Testis (tissue), 3 donors: ENCODE measurements around the gene FOCAD. TPM values are rescaled to one million over a fixed set of nuclear protein-coding genes. Genes with fewer than 3 reads are reported as not detected.

ENCODE experiments used
- DNase-seq: peaks from one replicate; pipeline ENCODE4 v3.0.0-alpha.2; 2019
- H3K27ac ChIP-seq, 2 donors: fragments of 200-600 bp; sonication (generic); one replicate each; pipeline ENCODE4 v1.5.1; 2019
- H3K27me3 ChIP-seq: fragments of 200-600 bp; sonication (generic); one replicate; pipeline ENCODE4 v1.5.1; 2019
- H3K36me3 ChIP-seq: fragments of 200-600 bp; sonication (generic); one replicate; pipeline ENCODE4 v1.5.1; 2017; ENCODE audit warnings: low read depth; ENCODE audit errors: missing control alignments
- H3K4me1 ChIP-seq: fragments of 200-600 bp; sonication (generic); one replicate; pipeline ENCODE4 v1.5.1; 2019
- H3K4me3 ChIP-seq, 2 donors: fragments of 200-600 bp; sonication (generic); one replicate each; pipeline ENCODE4 v1.5.1; 2017 to 2019
- H3K9me3 ChIP-seq: fragments of 200-600 bp; sonication (generic); one replicate; pipeline ENCODE4 v1.5.1; 2017
- CTCF ChIP-seq, 3 experiments: fragments of 450-650 bp in 2 of 3; fragments of 200-600 bp in 1 of 3; sonication (generic) in 1 of 3; IDR thresholded peaks; one replicate each; pipeline ENCODE4 v1.5.1; 2016 to 2019; ENCODE audit warnings: antibody characterized with exemption in 3 of 3, mild to moderate bottlenecking in 2 of 3, moderate library complexity in 1 of 3
- POLR2A ChIP-seq: fragments of 450-650 bp; IDR thresholded peaks from one replicate; pipeline ENCODE4 v1.6.1; 2017; ENCODE audit warnings: antibody characterized with exemption, mild to moderate bottlenecking, moderate library complexity
- WGBS, 2 donors: methylation state at CpG; one replicate each; pipeline ENCODE4 v1.1.5; 2018; 5-methylcytosine and 5-hydroxymethylcytosine counted together
- intact Hi-C: fragments of 100-400 bp; cut with DNase I; formaldehyde crosslinking; loops from one replicate; pipeline ENCODE4 v1.15.1; 2023; ENCODE audit warnings: low total_unique reads
- polyA plus RNA-seq: library from polyadenylated mRNA; stranded (reverse); fragments of 350-450 nt; fragmentation: Illumina TruSeq; extraction: RNeasy Lipid Tissue Mini Kit (QIAGEN cat#74804); gene quantifications from one replicate; pipeline ENCODE4 v1.2.3, GENCODE V29; 2014; ENCODE audit warnings: low read depth, low replicate concordance; ENCODE audit not compliant: insufficient read depth
- total RNA-seq, 2 donors: library from RNA; depleted of rRNA; stranded (reverse); fragments of >200 nt; gene quantifications; one replicate each; pipeline ENCODE4 v1.2.3, GENCODE V29; 2016

The FOCAD gene
- total and polyA plus RNA-seq, 3 donors from 2014 or later = 26.6 to 45.4 (median 38.7) TPM

- 73 to 87% methylated on average over 3 of the region's 3 CpGs for WGBS, 2 donors
- DNase-seq = no peak
- TF ChIP-seq CTCF (IDR thresholded peaks at IDR 0.05) = no peak
- no peak for TF ChIP-seq POLR2A
- no peaks in the 10 kb centered on the region for H3K36me3 ChIP-seq
- H3K9me3 ChIP-seq = no peaks in the 10 kb centered on the region
- H3K4me3 ChIP-seq = no peak overlapping the region
- intact Hi-C loops = no loop called here
- H3K27me3 ChIP-seq = no peaks in the 10 kb centered on the region
- H3K27ac ChIP-seq = no peak overlapping the region
- no peaks in the 10 kb centered on the region for H3K4me1 ChIP-seq
Observed at GRCh38 chr9:20788526-20789451, 104.7 kb downstream of the FOCAD start.

DNA sequence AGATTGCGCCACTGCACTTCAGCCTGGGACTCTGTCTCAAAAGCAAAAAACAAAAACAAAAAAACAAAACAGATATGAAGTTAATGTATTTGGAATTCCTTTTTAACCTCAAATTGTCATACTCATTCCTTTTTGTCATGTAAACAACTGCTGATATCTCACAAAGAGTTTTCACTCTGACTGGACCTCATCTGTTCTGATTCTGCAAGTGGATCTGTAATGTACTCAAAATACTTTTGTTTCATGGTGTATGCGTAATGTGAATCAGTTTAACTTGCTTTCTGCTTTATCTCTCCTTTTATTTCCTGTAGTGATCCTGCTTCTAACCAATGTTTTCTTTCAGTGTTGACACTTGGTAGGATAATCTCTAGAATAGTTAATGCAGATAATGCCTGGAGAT is 106.7 kb downstream of the FOCAD start:
- intact Hi-C loops = no loop called here
- 96 to 100% methylated on average over 2 of the region's 2 CpGs for WGBS, 2 donors
- Histone ChIP-seq H3K27me3 (no peaks in the 10 kb centered on the region), H3K9me3 (no peaks in the 10 kb centered on the region), H3K27ac (no peak overlapping the region), H3K4me1 (no peaks in the 10 kb centered on the region), H3K4me3 (no peak overlapping the region), H3K36me3 (no peaks in the 10 kb centered on the region)
- DNase-seq = no peak
- TF ChIP-seq POLR2A = no peak
- TF ChIP-seq CTCF (IDR thresholded peaks at IDR 0.05) = no peak

DNA sequence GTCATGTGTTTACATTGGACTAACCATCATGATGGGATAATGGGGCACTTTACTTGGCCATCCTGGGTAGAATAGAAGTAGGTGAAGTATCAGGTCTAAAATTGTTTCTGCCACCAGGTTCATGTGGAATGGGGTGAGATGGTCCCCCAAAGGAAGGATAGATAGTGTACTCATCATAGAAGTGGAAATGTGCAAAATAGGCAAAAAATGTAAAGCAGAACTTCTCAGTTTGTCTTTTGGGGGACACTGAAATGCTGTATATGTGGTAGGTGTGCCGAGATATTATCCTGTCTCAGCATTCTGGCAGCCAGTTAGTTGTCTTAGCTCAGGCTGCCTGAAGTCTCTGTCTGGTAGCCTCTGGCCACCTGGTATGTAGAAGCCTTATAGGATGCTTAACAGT is 107.6 kb downstream of the FOCAD start:
- intact Hi-C loops = no loop called here
- Histone ChIP-seq H3K36me3 (no peaks in the 10 kb centered on the region), H3K9me3 (no peaks in the 10 kb centered on the region), H3K4me3 (no peak overlapping the region), H3K4me1 (no peaks in the 10 kb centered on the region), H3K27ac (no peak overlapping the region), H3K27me3 (no peaks in the 10 kb centered on the region)
- no peak for DNase-seq
- 94 to 97% methylated on average over 1 of the region's 1 CpG for WGBS, 2 donors
- TF ChIP-seq POLR2A = no peak
- TF ChIP-seq CTCF (IDR thresholded peaks at IDR 0.05) = no peak

- TF ChIP-seq POLR2A (no peak), CTCF (IDR thresholded peaks at IDR 0.05) (no peak)
- 89 to 91% methylated on average over 11 of the region's 11 CpGs for WGBS, 2 donors
- Histone ChIP-seq H3K4me3 (no peak overlapping the region), H3K36me3 (no peaks in the 10 kb centered on the region), H3K9me3 (no peaks in the 10 kb centered on the region), H3K4me1 (no peaks in the 10 kb centered on the region), H3K27ac (no peak overlapping the region), H3K27me3 (no peaks in the 10 kb centered on the region)
- no peak for DNase-seq
- intact Hi-C loops = no loop called here
Observed at GRCh38 chr9:20804489-20805250, 120.6 kb downstream of the FOCAD start.
